GM23338 (cell line): ENCODE measurements around the gene ZNF93. TPM values are rescaled to one million over a fixed set of nuclear protein-coding genes. Genes with fewer than 3 reads are reported as not detected.

ENCODE experiments used
- ATAC-seq: fragments of 200-7000 bp; cut with Tn5 transposase; 3 replicates; pipeline ENCODE4 v1.9.1; 2020
- DNase-seq: peaks from one replicate; pipeline ENCODE4 v3.0.0-alpha.2; 2015; ENCODE audit warnings: low spot score
- H2AFZ ChIP-seq: fragments of 200-600 bp; sonication (generic); 2 replicates; pipeline ENCODE4 v1.8.0; 2016; ENCODE audit warnings: antibody characterized with exemption, mild to moderate bottlenecking, moderate library complexity
- H3F3A ChIP-seq: fragments of 200-600 bp; sonication (generic); replicated peaks from 2 replicates; pipeline ENCODE4 v1.8.0; 2017; ENCODE audit warnings: antibody characterized with exemption, mixed run types, low read depth
- H3K27ac ChIP-seq: fragments of 200-600 bp; sonication (generic); 2 replicates; pipeline ENCODE4 v1.6.1; 2016; ENCODE audit warnings: low read depth
- H3K27me3 ChIP-seq: fragments of 200-600 bp; sonication (generic); 2 replicates; pipeline ENCODE4 v1.8.0; 2016; ENCODE audit warnings: mild to moderate bottlenecking, mixed run types, moderate library complexity; ENCODE audit not compliant: insufficient read depth
- H3K36me3 ChIP-seq: fragments of 200-600 bp; sonication (generic); 2 replicates; pipeline ENCODE4 v1.8.0; 2016; ENCODE audit warnings: mild to moderate bottlenecking; ENCODE audit not compliant: insufficient read depth
- H3K4me1 ChIP-seq: fragments of 200-600 bp; sonication (generic); 2 replicates; pipeline ENCODE4 v1.8.0; 2016; ENCODE audit warnings: mild to moderate bottlenecking, moderate library complexity; ENCODE audit not compliant: insufficient read depth
- H3K4me2 ChIP-seq: fragments of 200-600 bp; sonication (generic); 2 replicates; pipeline ENCODE4 v1.7.1; 2017; ENCODE audit warnings: mixed run types
- H3K4me3 ChIP-seq: fragments of 200-600 bp; sonication (generic); 2 replicates; pipeline ENCODE4 v1.6.1; 2016; ENCODE audit warnings: mixed run types
- H3K79me2 ChIP-seq: fragments of 200-600 bp; sonication (generic); replicated peaks from 2 replicates; pipeline ENCODE4 v1.8.0; 2017; ENCODE audit warnings: mild to moderate bottlenecking; ENCODE audit not compliant: insufficient read depth
- H3K9me2 ChIP-seq: fragments of 200-600 bp; sonication (generic); 2 replicates; pipeline ENCODE4 v1.8.0; 2017; ENCODE audit not compliant: insufficient read depth
- H4K20me1 ChIP-seq: fragments of 200-600 bp; sonication (generic); replicated peaks from 2 replicates; pipeline ENCODE4 v1.8.0; 2017; ENCODE audit warnings: mild to moderate bottlenecking; ENCODE audit not compliant: insufficient read depth
- H3K27ac Mint-ChIP-seq: 2 replicates; pipeline ENCODE4 v1.8.0; 2020; ENCODE audit warnings: inconsistent platforms, mild to moderate bottlenecking, moderate library complexity, mixed read lengths
- H3K27me3 Mint-ChIP-seq: 3 replicates; pipeline ENCODE4 v1.8.0; 2022; ENCODE audit warnings: low read depth, mild to moderate bottlenecking, moderate library complexity, mixed read lengths, inconsistent platforms; ENCODE audit not compliant: insufficient read depth, poor library complexity
- H3K36me3 Mint-ChIP-seq: 3 replicates; pipeline ENCODE4 v1.8.0; 2021; ENCODE audit warnings: low read depth, mild to moderate bottlenecking, inconsistent platforms, moderate library complexity, mixed read lengths
- H3K4me1 Mint-ChIP-seq: 3 replicates; pipeline ENCODE4 v1.8.0; 2020; ENCODE audit warnings: mild to moderate bottlenecking, inconsistent platforms, mixed read lengths
- H3K4me3 Mint-ChIP-seq: 3 replicates; pipeline ENCODE4 v1.8.0; 2021; ENCODE audit warnings: moderate library complexity, mild to moderate bottlenecking, inconsistent platforms, mixed read lengths
- H3K9me3 Mint-ChIP-seq: 3 replicates; pipeline ENCODE4 v1.8.0; 2020; ENCODE audit warnings: moderate library complexity, mild to moderate bottlenecking, inconsistent platforms, mixed read lengths
- ETS1 ChIP-seq: IDR thresholded peaks from 2 replicates; pipeline ENCODE4 v1.6.1; 2016; ENCODE audit warnings: antibody characterized with exemption
- EZH2 ChIP-seq: fragments of 200-600 bp; sonication (generic); IDR thresholded peaks from one replicate; pipeline ENCODE4 v1.8.0; 2017; ENCODE audit warnings: antibody characterized with exemption, mild to moderate bottlenecking, low read depth; ENCODE audit not compliant: unreplicated experiment
- EZH2phosphoT487 ChIP-seq: fragments of 200-600 bp; sonication (generic); IDR thresholded peaks from one replicate; pipeline ENCODE4 v1.8.1; 2018; ENCODE audit warnings: antibody characterized with exemption; ENCODE audit not compliant: unreplicated experiment
- POLR2AphosphoS5 ChIP-seq: IDR thresholded peaks from 2 replicates; pipeline ENCODE4 v1.6.1; 2016; ENCODE audit warnings: antibody characterized with exemption, low read depth
- ZNF462 ChIP-seq: fragments of 250-450 bp; sonication (Bioruptor Pico); IDR thresholded peaks from 2 replicates; pipeline ENCODE4 v1.5.0; 2020; ENCODE audit warnings: mild to moderate bottlenecking, moderate library complexity
- polyA plus RNA-seq: library from polyadenylated mRNA; unstranded; fragments of >200 nt; fragmentation: Nextera tagmentation; extraction: Ambion mirVana; gene quantifications from 2 replicates; pipeline ENCODE4 v1.2.1, GENCODE V29; 2016
- total RNA-seq: library from RNA; depleted of rRNA; stranded (reverse); fragments of >200 nt; shearing (Covaris generic); gene quantifications from 2 replicates; pipeline ENCODE4 v1.2.3, GENCODE V29; 2014

Gene ZNF93
- total and polyA plus RNA-seq, 2 experiments from 2014 or later: 48.6 to 122 TPM

- no peak for TF ChIP-seq ZNF462
- TF ChIP-seq EZH2phosphoT487: no peak
These were observed 43.3 kb downstream of the ZNF93 start (continued) for GRCh38 chr19:19943848-19944582.

GRCh38 chr19:19944583-19944880 lies 43.8 kb downstream of the ZNF93 start:
- no peaks in the 10 kb centered on the region for H4K20me1 ChIP-seq
- no peaks in the 10 kb centered on the region; the same call in 1 of the 2 replicates for H3K27me3 ChIP-seq
- peaks cover 8% of the 10 kb centered on the region; the same call in 1 of the 2 replicates for H3K9me2 ChIP-seq
- H3K9me3 Mint-ChIP-seq: peaks cover 5% of the 10 kb centered on the region; the same call in 1 of the 3 replicates
- no peaks in the 10 kb centered on the region for H3F3A ChIP-seq
- H3K36me3 Mint-ChIP-seq: no peaks in the 10 kb centered on the region
- DNase-seq (no peak), ATAC-seq (no peak)
- H3K79me2 ChIP-seq: no peaks in the 10 kb centered on the region
- H3K4me2 ChIP-seq: no peak overlapping the region
- H3K4me1 Mint-ChIP-seq: peaks cover 7% of the 10 kb centered on the region; the same call in 2 of the 3 replicates
- no peak overlapping the region for H3K27ac ChIP-seq
- H3K4me3 ChIP-seq: no peak overlapping the region
- 0 out of 2 replicates have a peak, but pooled peaks cover 4% of the 10 kb centered on the region for H3K4me1 ChIP-seq
- H3K4me3 Mint-ChIP-seq: no peak overlapping the region
- no peak overlapping the region for H2AFZ ChIP-seq
- H3K27ac Mint-ChIP-seq: no peak overlapping the region
- H3K27me3 Mint-ChIP-seq: peaks cover 5% of the 10 kb centered on the region
- no peaks in the 10 kb centered on the region for H3K36me3 ChIP-seq
- TF ChIP-seq ZNF462 (no peak), EZH2 (no peak), POLR2AphosphoS5 (no peak), EZH2phosphoT487 (no peak), ETS1 (no peak)
